ENCODE data around the gene GOLGB1.

- TF ChIP-seq CTCF (IDR thresholded peaks at IDR 0.05; ENCODE audit: low read depth, low read length, poor library complexity, severe bottlenecking) = no peak
- no peak for TF ChIP-seq EZH2phosphoT487 (IDR thresholded peaks at IDR 0.05; ENCODE audit: borderline replicate concordance, low read length)
Observed at GRCh38 chr3:121624147-121624899, 125.2 kb downstream of the GOLGB1 start.
